ENCODE data around the gene SIRT2.

Gene SIRT2

DNA sequence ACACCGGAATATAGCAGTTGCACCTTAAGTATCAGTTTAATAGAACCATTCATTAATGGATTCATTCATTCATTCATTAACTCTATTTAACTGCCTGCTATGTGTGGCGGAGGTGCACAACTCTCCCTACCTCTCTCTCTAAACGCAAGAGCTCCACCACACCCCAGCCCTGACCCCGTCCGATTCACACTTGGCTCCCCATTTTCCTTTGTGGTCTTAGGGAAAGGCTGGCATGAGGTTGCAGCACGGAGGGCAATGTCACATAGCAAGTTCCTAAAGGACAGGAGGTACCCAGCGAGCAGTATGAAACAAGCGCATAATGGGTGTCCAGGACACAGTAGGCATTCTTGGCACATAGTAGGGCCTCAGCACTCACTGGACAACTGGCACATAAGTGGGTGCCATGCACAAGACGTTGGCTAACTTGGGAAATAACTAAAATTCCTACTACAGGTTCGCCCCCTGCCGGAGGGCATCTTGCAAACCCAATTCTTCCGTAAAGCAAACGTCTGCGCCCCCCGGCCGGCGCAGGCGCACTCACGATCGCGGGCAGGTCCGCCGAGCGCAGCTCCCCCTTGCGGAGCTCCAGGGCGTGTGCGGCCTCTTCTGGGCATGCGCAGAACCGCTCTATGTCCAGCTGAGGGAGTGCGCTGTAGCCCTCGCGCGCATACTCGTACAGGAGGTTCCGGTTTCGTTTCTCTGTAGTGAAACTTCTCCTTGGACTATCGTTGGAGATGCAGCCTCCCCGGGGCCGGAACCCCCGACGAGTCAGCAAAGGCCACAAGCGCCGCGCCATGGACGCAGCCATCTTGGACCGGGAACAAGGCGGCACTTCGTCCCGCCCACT, 30.7 kb upstream of the SIRT2 start, which contains the start of gene SARS2 (continued):
- TF ChIP-seq ZNF521 (tag by site-specific recombination; IDR thresholded peaks at IDR 0.05): no peak
- TF ChIP-seq, protein P1, sequence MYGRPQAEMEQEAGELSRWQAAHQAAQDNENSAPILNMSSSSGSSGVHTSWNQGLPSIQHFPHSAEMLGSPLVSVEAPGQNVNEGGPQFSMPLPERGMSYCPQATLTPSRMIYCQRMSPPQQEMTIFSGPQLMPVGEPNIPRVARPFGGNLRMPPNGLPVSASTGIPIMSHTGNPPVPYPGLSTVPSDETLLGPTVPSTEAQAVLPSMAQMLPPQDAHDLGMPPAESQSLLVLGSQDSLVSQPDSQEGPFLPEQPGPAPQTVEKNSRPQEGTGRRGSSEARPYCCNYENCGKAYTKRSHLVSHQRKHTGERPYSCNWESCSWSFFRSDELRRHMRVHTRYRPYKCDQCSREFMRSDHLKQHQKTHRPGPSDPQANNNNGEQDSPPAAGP (tag by site-specific recombination; IDR thresholded peaks at IDR 0.05): peak; percentile 85
- no peak for TF ChIP-seq ZNF626 (tag by site-specific recombination; IDR thresholded peaks at IDR 0.05)
- TF ChIP-seq, protein P2, sequence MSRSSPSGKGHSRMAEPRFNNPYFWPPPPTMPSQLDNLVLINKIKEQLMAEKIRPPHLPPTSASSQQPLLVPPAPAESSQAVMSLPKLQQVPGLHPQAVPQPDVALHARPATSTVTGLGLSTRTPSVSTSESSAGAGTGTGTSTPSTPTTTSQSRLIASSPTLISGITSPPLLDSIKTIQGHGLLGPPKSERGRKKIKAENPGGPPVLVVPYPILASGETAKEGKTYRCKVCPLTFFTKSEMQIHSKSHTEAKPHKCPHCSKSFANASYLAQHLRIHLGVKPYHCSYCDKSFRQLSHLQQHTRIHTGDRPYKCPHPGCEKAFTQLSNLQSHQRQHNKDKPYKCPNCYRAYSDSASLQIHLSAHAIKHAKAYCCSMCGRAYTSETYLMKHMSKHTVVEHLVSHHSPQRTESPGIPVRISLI (tag by site-specific recombination; IDR thresholded peaks at IDR 0.05): no peak
- TF ChIP-seq MEIS1 (CRISPR knock-in tag; IDR thresholded peaks at IDR 0.05; ENCODE audit: borderline replicate concordance): no peak
- peak; percentile 91 for TF ChIP-seq ZNF792 (tag by site-specific recombination; IDR thresholded peaks at IDR 0.05)
- TF ChIP-seq, protein P3, sequence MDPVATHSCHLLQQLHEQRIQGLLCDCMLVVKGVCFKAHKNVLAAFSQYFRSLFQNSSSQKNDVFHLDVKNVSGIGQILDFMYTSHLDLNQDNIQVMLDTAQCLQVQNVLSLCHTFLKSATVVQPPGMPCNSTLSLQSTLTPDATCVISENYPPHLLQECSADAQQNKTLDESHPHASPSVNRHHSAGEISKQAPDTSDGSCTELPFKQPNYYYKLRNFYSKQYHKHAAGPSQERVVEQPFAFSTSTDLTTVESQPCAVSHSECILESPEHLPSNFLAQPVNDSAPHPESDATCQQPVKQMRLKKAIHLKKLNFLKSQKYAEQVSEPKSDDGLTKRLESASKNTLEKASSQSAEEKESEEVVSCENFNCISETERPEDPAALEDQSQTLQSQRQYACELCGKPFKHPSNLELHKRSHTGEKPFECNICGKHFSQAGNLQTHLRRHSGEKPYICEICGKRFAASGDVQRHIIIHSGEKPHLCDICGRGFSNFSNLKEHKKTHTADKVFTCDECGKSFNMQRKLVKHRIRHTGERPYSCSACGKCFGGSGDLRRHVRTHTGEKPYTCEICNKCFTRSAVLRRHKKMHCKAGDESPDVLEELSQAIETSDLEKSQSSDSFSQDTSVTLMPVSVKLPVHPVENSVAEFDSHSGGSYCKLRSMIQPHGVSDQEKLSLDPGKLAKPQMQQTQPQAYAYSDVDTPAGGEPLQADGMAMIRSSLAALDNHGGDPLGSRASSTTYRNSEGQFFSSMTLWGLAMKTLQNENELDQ (tag by site-specific recombination; IDR thresholded peaks at IDR 0.05; ENCODE audit: low read depth): no peak
- TF ChIP-seq ZSCAN16 (tag by site-specific recombination; IDR thresholded peaks at IDR 0.05): peak; percentile 89; the same call in 1 of the 2 replicates
- no peak for TF ChIP-seq ZNF10 (tag by site-specific recombination; IDR thresholded peaks at IDR 0.05)
- peak; percentile 76 for TF ChIP-seq ZNF610 (tag by site-specific recombination; IDR thresholded peaks at IDR 0.05; ENCODE audit: borderline replicate concordance)
- no peak for TF ChIP-seq ZNF174 (tag by site-specific recombination; IDR thresholded peaks at IDR 0.05)
- TF ChIP-seq, protein P4, sequence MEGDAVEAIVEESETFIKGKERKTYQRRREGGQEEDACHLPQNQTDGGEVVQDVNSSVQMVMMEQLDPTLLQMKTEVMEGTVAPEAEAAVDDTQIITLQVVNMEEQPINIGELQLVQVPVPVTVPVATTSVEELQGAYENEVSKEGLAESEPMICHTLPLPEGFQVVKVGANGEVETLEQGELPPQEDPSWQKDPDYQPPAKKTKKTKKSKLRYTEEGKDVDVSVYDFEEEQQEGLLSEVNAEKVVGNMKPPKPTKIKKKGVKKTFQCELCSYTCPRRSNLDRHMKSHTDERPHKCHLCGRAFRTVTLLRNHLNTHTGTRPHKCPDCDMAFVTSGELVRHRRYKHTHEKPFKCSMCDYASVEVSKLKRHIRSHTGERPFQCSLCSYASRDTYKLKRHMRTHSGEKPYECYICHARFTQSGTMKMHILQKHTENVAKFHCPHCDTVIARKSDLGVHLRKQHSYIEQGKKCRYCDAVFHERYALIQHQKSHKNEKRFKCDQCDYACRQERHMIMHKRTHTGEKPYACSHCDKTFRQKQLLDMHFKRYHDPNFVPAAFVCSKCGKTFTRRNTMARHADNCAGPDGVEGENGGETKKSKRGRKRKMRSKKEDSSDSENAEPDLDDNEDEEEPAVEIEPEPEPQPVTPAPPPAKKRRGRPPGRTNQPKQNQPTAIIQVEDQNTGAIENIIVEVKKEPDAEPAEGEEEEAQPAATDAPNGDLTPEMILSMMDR (tag by site-specific recombination; IDR thresholded peaks at IDR 0.05): peak; percentile 100
- TF ChIP-seq ZNF37A (tag by site-specific recombination; IDR thresholded peaks at IDR 0.05): no peak
- no peak for TF ChIP-seq ZNF777 (tag by site-specific recombination; IDR thresholded peaks at IDR 0.05; ENCODE audit: borderline replicate concordance)
- no peak for TF ChIP-seq ZNF555 (tag by site-specific recombination; conservative IDR thresholded peaks at IDR 0.05)
- TF ChIP-seq ZNF791 (tag by site-specific recombination; IDR thresholded peaks at IDR 0.05): no peak
- TF ChIP-seq ZNF623 (tag by site-specific recombination; IDR thresholded peaks at IDR 0.05): 0 out of 2 replicates have a peak, but pooled peaks have one; percentile 15
- 0 out of 2 replicates have a peak, but pooled peaks have one; percentile 55 for TF ChIP-seq KLF9 (tag by site-specific recombination; IDR thresholded peaks at IDR 0.05; ENCODE audit: low read depth)
- no peak for TF ChIP-seq ZNF19 (tag by site-specific recombination; IDR thresholded peaks at IDR 0.05; ENCODE audit: low read depth)
- TF ChIP-seq TRIM28 (IDR thresholded peaks at IDR 0.05; ENCODE audit: borderline replicate concordance, low read length): no peak; the same call in 1 of the 2 replicates
- no peak for TF ChIP-seq ZNF560 (tag by site-specific recombination; IDR thresholded peaks at IDR 0.05; ENCODE audit: borderline replicate concordance)
- no peak for TF ChIP-seq ZNF274 (IDR thresholded peaks at IDR 0.05; ENCODE audit: low read length)
- TF ChIP-seq ZNF274 (tag by site-specific recombination; IDR thresholded peaks at IDR 0.05; ENCODE audit: borderline replicate concordance): no peak
- TF ChIP-seq, protein P5, sequence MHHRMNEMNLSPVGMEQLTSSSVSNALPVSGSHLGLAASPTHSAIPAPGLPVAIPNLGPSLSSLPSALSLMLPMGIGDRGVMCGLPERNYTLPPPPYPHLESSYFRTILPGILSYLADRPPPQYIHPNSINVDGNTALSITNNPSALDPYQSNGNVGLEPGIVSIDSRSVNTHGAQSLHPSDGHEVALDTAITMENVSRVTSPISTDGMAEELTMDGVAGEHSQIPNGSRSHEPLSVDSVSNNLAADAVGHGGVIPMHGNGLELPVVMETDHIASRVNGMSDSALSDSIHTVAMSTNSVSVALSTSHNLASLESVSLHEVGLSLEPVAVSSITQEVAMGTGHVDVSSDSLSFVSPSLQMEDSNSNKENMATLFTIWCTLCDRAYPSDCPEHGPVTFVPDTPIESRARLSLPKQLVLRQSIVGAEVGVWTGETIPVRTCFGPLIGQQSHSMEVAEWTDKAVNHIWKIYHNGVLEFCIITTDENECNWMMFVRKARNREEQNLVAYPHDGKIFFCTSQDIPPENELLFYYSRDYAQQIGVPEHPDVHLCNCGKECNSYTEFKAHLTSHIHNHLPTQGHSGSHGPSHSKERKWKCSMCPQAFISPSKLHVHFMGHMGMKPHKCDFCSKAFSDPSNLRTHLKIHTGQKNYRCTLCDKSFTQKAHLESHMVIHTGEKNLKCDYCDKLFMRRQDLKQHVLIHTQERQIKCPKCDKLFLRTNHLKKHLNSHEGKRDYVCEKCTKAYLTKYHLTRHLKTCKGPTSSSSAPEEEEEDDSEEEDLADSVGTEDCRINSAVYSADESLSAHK (tag by site-specific recombination; IDR thresholded peaks at IDR 0.05): 0 out of 2 replicates have a peak, but pooled peaks have one; percentile 25
- no peak for TF ChIP-seq ZNF426 (tag by site-specific recombination; IDR thresholded peaks at IDR 0.05)
- TF ChIP-seq YY2 (tag by site-specific recombination; IDR thresholded peaks at IDR 0.05): peak; percentile 100
- peak; percentile 95 for TF ChIP-seq BCL11B (tag by site-specific recombination; IDR thresholded peaks at IDR 0.05; ENCODE audit: low read depth)
- peak; percentile 97 for TF ChIP-seq ZNF24 (tag by site-specific recombination; IDR thresholded peaks at IDR 0.05)
- peak; percentile 85; the same call in 1 of the 2 replicates for TF ChIP-seq ZSCAN23 (tag by site-specific recombination; IDR thresholded peaks at IDR 0.05)
